K562 (cell line): ENCODE measurements around the gene GPNMB. TPM values are rescaled to one million over a fixed set of nuclear protein-coding genes. Genes with fewer than 3 reads are reported as not detected.

ENCODE experiments used
- BCOR ChIP-seq: fragments of 450-650 bp; IDR thresholded peaks from 2 replicates; pipeline ENCODE4 v1.6.1; 2016
- BHLHE40 ChIP-seq: IDR thresholded peaks from 2 replicates; pipeline ENCODE4 v1.6.1; 2011; ENCODE audit warnings: low read length, improper control_type of control experiment
- CTCF ChIP-seq, 3 experiments: IDR thresholded peaks in 2 of 3; conservative IDR thresholded peaks in 1 of 3; 2 replicates each; pipeline ENCODE4 v1.5.1; 2011 to 2012; ENCODE audit warnings: low read length in 3 of 3, mild to moderate bottlenecking in 3 of 3, control low read depth in 2 of 3, improper control_type of control experiment in 1 of 3, inconsistent platforms in 1 of 3, low read depth in 1 of 3, mixed read lengths in 1 of 3, moderate library complexity in 1 of 3; ENCODE audit not compliant: insufficient read depth in 2 of 3
- MXD1 ChIP-seq: fragments of 250-450 bp; sonication (Bioruptor Pico); IDR thresholded peaks from 2 replicates; pipeline ENCODE4 v1.8.0; 2021; ENCODE audit warnings: borderline replicate concordance, mild to moderate bottlenecking, moderate library complexity; ENCODE audit not compliant: poor library complexity, severe bottlenecking
- NR0B1 ChIP-seq: fragments of 450-650 bp; IDR thresholded peaks from one replicate; pipeline ENCODE4 v1.6.1; 2018; ENCODE audit warnings: mild to moderate bottlenecking, moderate library complexity; ENCODE audit not compliant: partially characterized antibody
- RBM15 ChIP-seq: fragments of 200-400 bp; formaldehyde crosslinking; IDR thresholded peaks from 2 replicates; pipeline ENCODE4 v1.6.1; 2018; ENCODE audit warnings: mild to moderate bottlenecking, low read length, moderate library complexity; ENCODE audit not compliant: insufficient read depth
- RCOR1 ChIP-seq, 2 experiments: IDR thresholded peaks; 2 replicates each; pipeline ENCODE4 v1.6.1; 2012; ENCODE audit warnings: low read depth in 2 of 2, low read length in 2 of 2, borderline replicate concordance in 1 of 2, improper control_type of control experiment in 1 of 2
- RFX7 ChIP-seq: fragments of 250-450 bp; sonication (Bioruptor Pico); IDR thresholded peaks from 2 replicates; pipeline ENCODE4 v1.5.1; 2021; ENCODE audit warnings: mild to moderate bottlenecking
- SMAD1 ChIP-seq: fragments of 150-350 bp; IDR thresholded peaks from 2 replicates; pipeline ENCODE4 v1.6.1; 2014; ENCODE audit warnings: low read length, low read depth; ENCODE audit not compliant: partially characterized antibody
- SRSF3 ChIP-seq: fragments of 200-400 bp; formaldehyde crosslinking; IDR thresholded peaks from 2 replicates; pipeline ENCODE4 v1.6.1; 2016; ENCODE audit warnings: mild to moderate bottlenecking, low read length, moderate library complexity; ENCODE audit not compliant: insufficient read depth
- TEAD4 ChIP-seq, 2 experiments: sonication (generic) in 1 of 2; formaldehyde crosslinking in 1 of 2; IDR thresholded peaks; 2 replicates each; pipeline versions ENCODE4 v1.6.1 to v1.8.0; 2012 to 2022; ENCODE audit warnings: borderline replicate concordance in 1 of 2, inconsistent platforms in 1 of 2, low read length in 1 of 2, mild to moderate bottlenecking in 1 of 2, missing genetic modification reagents in 1 of 2
- THAP12 ChIP-seq: fragments of 250-450 bp; sonication (Bioruptor Pico); IDR thresholded peaks from 2 replicates; pipeline ENCODE4 v1.9.0; 2021; ENCODE audit warnings: mild to moderate bottlenecking, inconsistent platforms
- ZBTB26 ChIP-seq: fragments of 450-650 bp; formaldehyde crosslinking; IDR thresholded peaks from 2 replicates; pipeline ENCODE4 v1.4.0; 2022; ENCODE audit warnings: missing genetic modification characterization
- ZNF3 ChIP-seq: fragments of 250-450 bp; sonication (Bioruptor Pico); IDR thresholded peaks from 2 replicates; pipeline ENCODE4 v1.5.0; 2021; ENCODE audit warnings: mild to moderate bottlenecking, moderate library complexity
- ZNF655 ChIP-seq: fragments of 250-450 bp; sonication (Bioruptor Pico); IDR thresholded peaks from 2 replicates; pipeline ENCODE4 v1.5.0; 2021
- ZNF766 ChIP-seq: fragments of 200-800 bp; sonication (Bioruptor generic); conservative IDR thresholded peaks from 2 replicates; pipeline ENCODE4 v1.6.1; 2016; ENCODE audit warnings: missing genetic modification characterization, missing compliant biosample characterization
- polyA plus RNA-seq, 8 experiments: library from polyadenylated mRNA; depleted of rRNA in 4 of 8; stranded (reverse) in 5 of 8; unstranded in 3 of 8; fragments of >200 nt; fragmentation: Nextera tagmentation in 2 of 8; fragmentation: Illumina TruSeq in 1 of 8; extraction: Ambion mirVana in 2 of 8; extraction: Trizol in 1 of 8; gene quantifications; 2 replicates each; pipeline versions ENCODE4 v1.2.1 to v1.2.3, GENCODE V29; 2011 to 2014; ENCODE audit warnings: inconsistent platforms in 1 of 8, missing spikeins in 1 of 8
- total RNA-seq, 7 experiments: library from RNA; depleted of rRNA in 6 of 7; stranded (reverse); fragments of >200 nt in 6 of 7; fragmentation: Illumina TruSeq in 2 of 7; extraction: Trizol in 2 of 7; gene quantifications; 2 replicates each; pipeline versions ENCODE4 v1.2.1 to v1.2.3, GENCODE V29; 2011 to 2021; ENCODE audit warnings: low replicate concordance in 1 of 7

The GPNMB gene
- total and polyA plus RNA-seq, 9 of the 15 experiments (the other 6 are each of a cell fraction or from before 2014, with no cell fraction given), result 0.15 to 0.72 (median 0.33) TPM

GRCh38 chr7:23298885-23299769, 52.6 kb downstream of the GPNMB start, which contains the start of gene MALSU1 (continued):
- TF ChIP-seq NR0B1 (no peak), TEAD4 (IDR thresholded peaks at IDR 0.05; ENCODE audit: low read length) (0 out of 2 replicates have a peak, but pooled peaks have one; percentile 13), TEAD4 (CRISPR knock-in tag; IDR thresholded peaks at IDR 0.05; ENCODE audit: borderline replicate concordance) (no peak), ZBTB26 (no peak), BHLHE40 (no peak), ZNF3 (CRISPR knock-in tag) (no peak), RBM15 (no peak), ZNF766 (CRISPR knock-in tag) (peak; percentile 90; the same call in 1 of the 2 replicates), MXD1 (CRISPR knock-in tag) (no peak), CTCF (IDR thresholded peaks at IDR 0.05 in 2 of 3, conservative IDR thresholded peaks at IDR 0.05 in 1 of 3; ENCODE audit: insufficient read depth in 2 of 3, low read depth in 1 of 3, low read length in 3 of 3) (0 out of 6 replicates have a peak, but pooled peaks of 1 of the 3 experiments have one; percentile 1), RCOR1 (IDR thresholded peaks at IDR 0.05; ENCODE audit: borderline replicate concordance in 1 of 2, low read depth in 2 of 2, low read length in 2 of 2) (peak in 1 of 2 experiments; percentile 5; a peak in 1 of 4 replicates), THAP12 (CRISPR knock-in tag) (0 out of 2 replicates have a peak, but pooled peaks have one; percentile 25), ZNF655 (no peak), SRSF3 (no peak), RFX7 (no peak), BCOR (no peak), SMAD1 (no peak)
